ENCODE data around the gene NRXN3.

DNA sequence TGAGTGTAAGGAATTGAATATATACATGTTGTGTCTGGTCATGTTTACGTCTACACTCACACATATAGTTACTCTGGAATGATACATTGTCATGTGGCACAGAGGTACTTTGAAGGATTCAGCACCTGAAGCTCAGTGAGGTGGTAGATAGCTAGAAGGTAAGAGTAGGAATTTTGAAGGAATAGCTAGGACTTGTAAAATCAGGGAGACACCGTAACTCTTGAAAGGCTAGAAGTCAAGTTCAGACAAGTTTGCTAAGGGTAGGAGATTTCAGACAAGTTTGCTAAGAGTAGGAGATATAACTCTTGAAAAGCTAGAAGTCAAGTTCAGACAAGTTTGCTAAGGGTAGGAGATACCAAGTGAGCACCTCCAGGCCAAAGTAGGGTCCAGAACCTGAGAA, 14.0 kb upstream of the NRXN3 start:
- TF ChIP-seq, protein P1, sequence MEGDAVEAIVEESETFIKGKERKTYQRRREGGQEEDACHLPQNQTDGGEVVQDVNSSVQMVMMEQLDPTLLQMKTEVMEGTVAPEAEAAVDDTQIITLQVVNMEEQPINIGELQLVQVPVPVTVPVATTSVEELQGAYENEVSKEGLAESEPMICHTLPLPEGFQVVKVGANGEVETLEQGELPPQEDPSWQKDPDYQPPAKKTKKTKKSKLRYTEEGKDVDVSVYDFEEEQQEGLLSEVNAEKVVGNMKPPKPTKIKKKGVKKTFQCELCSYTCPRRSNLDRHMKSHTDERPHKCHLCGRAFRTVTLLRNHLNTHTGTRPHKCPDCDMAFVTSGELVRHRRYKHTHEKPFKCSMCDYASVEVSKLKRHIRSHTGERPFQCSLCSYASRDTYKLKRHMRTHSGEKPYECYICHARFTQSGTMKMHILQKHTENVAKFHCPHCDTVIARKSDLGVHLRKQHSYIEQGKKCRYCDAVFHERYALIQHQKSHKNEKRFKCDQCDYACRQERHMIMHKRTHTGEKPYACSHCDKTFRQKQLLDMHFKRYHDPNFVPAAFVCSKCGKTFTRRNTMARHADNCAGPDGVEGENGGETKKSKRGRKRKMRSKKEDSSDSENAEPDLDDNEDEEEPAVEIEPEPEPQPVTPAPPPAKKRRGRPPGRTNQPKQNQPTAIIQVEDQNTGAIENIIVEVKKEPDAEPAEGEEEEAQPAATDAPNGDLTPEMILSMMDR (IDR thresholded peaks at IDR 0.05 in 4 of 5, conservative IDR thresholded peaks at IDR 0.05 in 1 of 5) = no peak
- TF ChIP-seq POLR2A (IDR thresholded peaks at IDR 0.05) = no peak
